MCF 10A (cell line): ENCODE results near the gene PLK5. TPM values are rescaled to one million over a fixed set of nuclear protein-coding genes. Genes with fewer than 3 reads are reported as not detected.

ENCODE experiments used
- BruUV-seq: library from RNA; stranded (reverse); fragments of 400-500 nt; replicated peaks from 2 replicates; lab custom pipeline; 2021; lab: Mats Ljungman, UMichigan
- CTCF ChIA-PET: fragments of 300-600 bp; sonication (Branson Sonifier 250); formaldehyde crosslinking; extraction: SDS; loops from one replicate; lab custom pipeline; 2021; ENCODE audit warnings: antibody characterized with exemption, inconsistent platforms; lab: Yijun Ruan, JAX
- POLR2A ChIA-PET: fragments of 300-600, 350-650 bp; sonication (Branson Sonifier 250); formaldehyde crosslinking; extraction: SDS; loops from one replicate; lab custom pipeline; 2020; ENCODE audit warnings: antibody characterized with exemption, inconsistent platforms; lab: Yijun Ruan, JAX
- DNase-seq: peaks from one replicate; pipeline ENCODE4 v3.0.0-alpha.2; 2018; ENCODE audit not compliant: unreplicated experiment
- H3K27ac Mint-ChIP-seq: one replicate; pipeline ENCODE4 v1.8.0; 2022; ENCODE audit warnings: mild to moderate bottlenecking, low read depth, mixed read lengths; ENCODE audit not compliant: unreplicated experiment
- H3K27me3 Mint-ChIP-seq: one replicate; pipeline ENCODE4 v1.8.0; 2022; ENCODE audit warnings: mixed read lengths; ENCODE audit not compliant: insufficient read depth, unreplicated experiment
- H3K36me3 Mint-ChIP-seq: one replicate; pipeline ENCODE4 v1.8.0; 2022; ENCODE audit warnings: mild to moderate bottlenecking, moderate library complexity, mixed read lengths; ENCODE audit not compliant: insufficient read depth, unreplicated experiment
- H3K4me1 Mint-ChIP-seq: one replicate; pipeline ENCODE4 v1.8.0; 2022; ENCODE audit warnings: mixed read lengths; ENCODE audit not compliant: insufficient read depth, unreplicated experiment
- H3K4me3 Mint-ChIP-seq: one replicate; pipeline ENCODE4 v1.8.0; 2022; ENCODE audit warnings: mild to moderate bottlenecking, moderate library complexity, mixed read lengths; ENCODE audit not compliant: unreplicated experiment
- H3K9me3 Mint-ChIP-seq: one replicate; pipeline ENCODE4 v1.8.0; 2022; ENCODE audit warnings: mixed read lengths; ENCODE audit not compliant: unreplicated experiment
- CTCF ChIP-seq: fragments of 200-600 bp; IDR thresholded peaks from one replicate; pipeline ENCODE4 v1.8.0; 2022; ENCODE audit warnings: antibody characterized with exemption, mild to moderate bottlenecking; ENCODE audit not compliant: unreplicated experiment
- intact Hi-C: fragments of 100-400 bp; cut with micrococcal nuclease; formaldehyde crosslinking; loops from 2 replicates; pipeline ENCODE4 v1.14.1; 2022
- total RNA-seq: library from RNA; stranded (reverse); gene quantifications from 2 replicates; pipeline ENCODE4 v1.2.3, GENCODE V29; 2022

Gene PLK5
- total RNA-seq, 1 experiment from 2014 or later: 0.21 TPM

GRCh38 chr19:1584500-1585242 is 60.8 kb downstream of the PLK5 start:
- Mint-ChIP-seq H3K4me1 (peaks cover 10% of the 10 kb centered on the region), H3K27ac (no peak overlapping the region), H3K4me3 (no peak overlapping the region), H3K27me3 (no peaks in the 10 kb centered on the region), H3K9me3 (no peaks in the 10 kb centered on the region), H3K36me3 (peaks cover 58% of the 10 kb centered on the region)
- intact Hi-C loops: no loop called here
- no peak for TF ChIP-seq CTCF
- ChIA-PET CTCF (interaction anchor here (0.7 kb wide), 1 partner anchor 88 kb away, joined by 3 read pairs; no protein-coding TSS in a partner anchor), POLR2A (no interaction called here)
- DNase-seq: no peak
- no TSS peak for BruUV-seq

GRCh38 chr19:1585243-1585580 is 61.3 kb downstream of the PLK5 start:
- no peaks in the 10 kb centered on the region for H3K27me3 Mint-ChIP-seq
- no peak for DNase-seq
- H3K4me3 Mint-ChIP-seq: no peak overlapping the region
- no peak overlapping the region for H3K27ac Mint-ChIP-seq
- H3K4me1 Mint-ChIP-seq: peaks cover 12% of the 10 kb centered on the region
- ChIA-PET POLR2A (no interaction called here), CTCF (no interaction called here)
- H3K9me3 Mint-ChIP-seq: no peaks in the 10 kb centered on the region
- no TSS peak for BruUV-seq
- H3K36me3 Mint-ChIP-seq: peaks cover 56% of the 10 kb centered on the region
- intact Hi-C loops: no loop called here
- TF ChIP-seq CTCF: no peak

Other genes with a start within 250 kb of the PLK5 start
- gene FAM174C, start 248.5 kb upstream of the PLK5 start, total RNA-seq: 71.0 and 85.2 TPM in 2 replicates
- not detected in 2 replicates for gene EFNA2, start 238.2 kb upstream of the PLK5 start, total RNA-seq
- gene NDUFS7, start 140.2 kb upstream of the PLK5 start, total RNA-seq: 135 and 137 TPM in 2 replicates
- 3.2 and 7.0 TPM in 2 replicates for gene GAMT, start 122.5 kb upstream of the PLK5 start, total RNA-seq
- gene DAZAP1, start 116.5 kb upstream of the PLK5 start, total RNA-seq: 219 and 246 TPM in 2 replicates
- gene RPS15, start 85.7 kb upstream of the PLK5 start, total RNA-seq: 1,168 and 1,243 TPM in 2 replicates
- gene APC2, start 74.0 kb upstream of the PLK5 start, total RNA-seq: 0.15 and 0.23 TPM in 2 replicates
- 36.3 and 40.5 TPM in 2 replicates for gene C19orf25, start 44.9 kb upstream of the PLK5 start, total RNA-seq
- gene PCSK4, start 33.7 kb upstream of the PLK5 start, total RNA-seq: 3.4 and 3.7 TPM in 2 replicates
- 3.8 TPM in 2 replicates for gene REEP6, start 32.9 kb upstream of the PLK5 start, total RNA-seq
- gene ADAMTSL5, start 11.1 kb upstream of the PLK5 start, total RNA-seq: 11.1 and 13.7 TPM in 2 replicates
- gene MEX3D, start 44.2 kb downstream of the PLK5 start, total RNA-seq: 18.7 and 20.0 TPM in 2 replicates
- gene MBD3, start 68.8 kb downstream of the PLK5 start, total RNA-seq: 103 and 114 TPM in 2 replicates
- gene UQCR11, start 81.4 kb downstream of the PLK5 start, total RNA-seq: 211 and 256 TPM in 2 replicates
- 79.7 and 100 TPM in 2 replicates for gene TCF3, start 128.5 kb downstream of the PLK5 start, total RNA-seq
- gene ONECUT3, start 229.4 kb downstream of the PLK5 start, total RNA-seq: 0.02 TPM in 1 of 2 replicates, not detected in the other